GM18498 (cell line): Measurements from ENCODE around the gene SERTAD1.
"Not testable (repeated sequence)": the region's sequence is repeated elsewhere in the genome, so short reads cannot be mapped to it uniquely, and the experiment has no call there.

Source experiments
- ATAC-seq: cut with Tn5 transposase; IDR thresholded peaks from one replicate; pipeline ENCODE4 v1.9.1; 2021; ENCODE audit warnings: mild to moderate bottlenecking, moderate library complexity; ENCODE audit not compliant: unreplicated experiment

Gene SERTAD1

DNA sequence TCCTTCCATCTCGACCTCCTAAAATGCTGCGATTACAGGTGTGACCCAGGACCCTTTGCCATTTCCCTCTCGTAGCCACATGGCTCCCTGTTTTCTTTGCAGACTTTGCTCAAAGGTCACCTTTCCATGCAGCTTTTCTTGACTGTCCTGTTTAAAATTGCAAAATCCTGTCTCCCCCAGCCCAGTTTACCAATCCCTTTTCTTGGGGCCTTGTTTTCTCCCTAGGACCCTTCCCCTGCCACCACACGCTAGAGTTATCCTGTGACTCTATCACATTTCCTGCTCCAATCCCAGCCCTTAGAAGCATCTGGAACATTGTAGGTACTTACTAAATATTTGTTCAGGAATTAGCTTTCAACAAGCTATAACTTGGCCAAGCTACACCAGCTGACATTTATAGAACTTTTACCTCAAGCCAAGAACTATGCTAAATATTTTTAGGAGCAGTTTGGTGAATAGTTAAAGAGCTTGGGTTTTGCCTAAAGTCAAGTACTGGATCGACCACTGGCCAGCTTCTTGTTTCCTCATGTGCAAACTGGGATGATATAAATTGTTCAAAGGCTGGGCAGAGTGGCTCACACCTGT lies 27.5 kb upstream of the SERTAD1 start:
- ATAC-seq = no peak

DNA sequence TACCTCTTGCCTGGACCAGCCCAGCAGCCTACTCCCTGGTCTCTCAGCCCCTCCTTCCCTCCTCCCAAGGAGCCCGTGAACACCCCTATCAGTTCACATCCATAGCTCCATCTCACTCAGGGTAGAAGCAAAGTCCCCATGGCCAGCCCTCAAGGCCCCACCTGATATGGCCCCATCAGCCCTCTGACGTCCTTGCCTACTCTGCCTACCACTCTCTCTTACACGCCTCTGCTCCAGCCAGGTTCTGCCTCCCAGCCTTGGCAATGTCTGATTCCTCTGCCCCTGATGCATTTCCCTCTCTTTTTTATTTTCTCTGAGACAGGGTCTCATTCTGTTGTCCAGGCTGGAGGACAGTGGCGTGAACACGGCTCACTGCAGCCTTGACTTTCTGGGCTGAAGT lies 26.2 kb upstream of the SERTAD1 start:
- no peak for ATAC-seq

DNA sequence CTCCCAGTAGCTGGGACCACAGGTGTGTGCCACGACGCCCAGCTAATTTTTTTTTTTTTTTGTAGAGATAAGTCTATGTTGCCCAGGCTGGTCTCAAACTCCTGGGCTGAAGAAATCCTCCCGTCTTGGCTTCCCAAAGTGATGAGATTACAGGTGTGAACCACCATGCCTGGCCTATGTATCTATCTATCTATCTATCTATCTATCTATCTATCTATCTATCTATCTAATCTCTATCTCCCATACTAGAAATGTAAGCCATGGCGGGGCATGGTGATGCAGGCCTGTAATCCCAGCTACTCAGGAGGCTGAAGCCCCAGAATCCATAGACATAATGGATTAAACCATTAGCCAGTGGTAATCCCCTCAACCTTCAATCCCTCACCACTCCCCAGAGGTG lies 24.9 kb upstream of the SERTAD1 start:
- no peak for ATAC-seq

DNA sequence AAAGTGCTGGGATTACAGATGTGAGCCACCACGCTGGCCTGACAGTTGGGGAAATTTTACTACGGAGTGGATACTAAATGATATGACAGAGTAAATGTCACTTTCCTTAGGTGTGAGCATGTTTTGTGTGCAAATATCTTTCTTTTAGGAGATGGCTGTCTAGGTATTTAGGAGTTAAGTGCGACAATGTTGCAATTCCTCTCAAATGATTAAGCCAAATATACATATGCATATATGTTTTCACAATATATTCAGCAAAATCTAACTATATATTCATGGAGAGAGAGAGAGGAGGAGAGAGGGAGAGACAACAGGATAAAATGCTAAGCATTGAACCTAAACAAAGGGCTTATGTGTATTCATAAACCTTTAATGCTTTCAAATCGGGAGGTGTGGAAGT lies 23.7 kb upstream of the SERTAD1 start:
- no peak for ATAC-seq

- no peak for ATAC-seq
Measured at GRCh38 chr19:40446263-40446784, 20.5 kb upstream of the SERTAD1 start.

GRCh38 chr19:40445780-40446262 lies 20.0 kb upstream of the SERTAD1 start:
- ATAC-seq = no peak

DNA sequence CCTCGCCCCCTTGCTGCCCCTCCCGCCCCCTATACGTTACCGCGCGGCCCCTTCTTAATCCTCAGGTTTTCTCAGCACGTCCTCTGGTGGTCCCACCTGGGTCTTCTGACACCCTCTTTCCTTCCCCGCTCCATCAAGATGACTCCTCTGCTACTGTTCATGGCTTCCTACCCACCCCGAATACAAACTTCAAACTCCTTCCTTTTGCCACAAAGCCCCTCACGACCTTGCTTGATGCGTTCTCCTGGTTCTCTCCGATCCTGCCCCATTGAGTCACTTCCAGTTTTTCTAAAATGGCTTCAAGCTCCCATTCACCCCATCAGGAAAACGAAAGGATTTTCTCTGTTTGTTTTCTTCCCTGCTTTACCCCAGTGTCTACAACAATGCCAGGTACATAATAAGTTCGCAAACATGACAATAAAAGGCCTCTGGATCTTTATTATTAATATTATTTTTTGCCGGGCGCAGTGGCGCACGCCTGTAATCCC lies 19.1 kb upstream of the SERTAD1 start:
- no peak for ATAC-seq

DNA sequence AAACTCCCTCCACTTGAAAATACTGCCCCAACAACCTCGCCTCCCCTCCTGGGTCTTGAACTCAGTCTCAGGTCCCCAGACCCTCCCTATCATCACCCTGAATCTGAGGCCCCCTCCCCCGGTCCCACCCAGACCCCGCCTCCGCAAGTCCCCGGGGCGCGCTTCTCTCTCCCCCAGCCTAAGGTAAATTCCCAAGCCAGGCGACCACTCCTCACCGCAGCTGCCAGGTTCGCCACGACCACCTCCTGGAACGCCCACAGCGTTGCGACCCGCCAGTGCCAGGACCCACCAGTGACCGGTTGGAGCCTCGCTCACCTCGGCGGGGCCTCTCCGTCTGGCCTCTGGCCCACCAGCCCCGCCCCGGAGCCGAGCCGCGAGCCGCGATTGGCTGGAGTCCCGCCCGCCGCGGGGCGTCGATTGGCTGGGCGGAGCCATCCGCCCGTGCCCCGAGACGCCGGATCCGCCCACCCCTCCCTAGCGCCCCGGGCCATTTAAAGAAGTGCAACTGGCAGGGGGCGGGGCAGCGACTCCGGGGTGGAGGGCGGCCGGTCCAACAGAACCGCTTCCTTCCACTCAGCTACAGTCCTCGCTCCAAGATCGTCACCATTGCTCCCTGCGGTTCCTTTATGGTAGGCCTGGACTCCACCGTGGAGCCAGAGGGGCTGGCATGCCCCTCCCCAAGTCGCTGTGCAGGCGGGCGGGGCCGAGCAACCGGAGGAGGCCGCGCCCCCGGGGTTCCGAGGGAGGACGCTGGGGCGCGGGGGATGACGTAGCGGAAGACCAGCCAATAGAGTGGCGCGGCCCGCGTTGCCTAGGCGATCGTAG lies 18.4 kb upstream of the SERTAD1 start, which contains the start of gene SERTAD3:
TSS of gene SERTAD3 (minus strand) at position 336 of the 825 bp plus-strand sequence. CDS start 2,255 bp downstream, outside the sequence.
- peak; percentile 74 for ATAC-seq

DNA sequence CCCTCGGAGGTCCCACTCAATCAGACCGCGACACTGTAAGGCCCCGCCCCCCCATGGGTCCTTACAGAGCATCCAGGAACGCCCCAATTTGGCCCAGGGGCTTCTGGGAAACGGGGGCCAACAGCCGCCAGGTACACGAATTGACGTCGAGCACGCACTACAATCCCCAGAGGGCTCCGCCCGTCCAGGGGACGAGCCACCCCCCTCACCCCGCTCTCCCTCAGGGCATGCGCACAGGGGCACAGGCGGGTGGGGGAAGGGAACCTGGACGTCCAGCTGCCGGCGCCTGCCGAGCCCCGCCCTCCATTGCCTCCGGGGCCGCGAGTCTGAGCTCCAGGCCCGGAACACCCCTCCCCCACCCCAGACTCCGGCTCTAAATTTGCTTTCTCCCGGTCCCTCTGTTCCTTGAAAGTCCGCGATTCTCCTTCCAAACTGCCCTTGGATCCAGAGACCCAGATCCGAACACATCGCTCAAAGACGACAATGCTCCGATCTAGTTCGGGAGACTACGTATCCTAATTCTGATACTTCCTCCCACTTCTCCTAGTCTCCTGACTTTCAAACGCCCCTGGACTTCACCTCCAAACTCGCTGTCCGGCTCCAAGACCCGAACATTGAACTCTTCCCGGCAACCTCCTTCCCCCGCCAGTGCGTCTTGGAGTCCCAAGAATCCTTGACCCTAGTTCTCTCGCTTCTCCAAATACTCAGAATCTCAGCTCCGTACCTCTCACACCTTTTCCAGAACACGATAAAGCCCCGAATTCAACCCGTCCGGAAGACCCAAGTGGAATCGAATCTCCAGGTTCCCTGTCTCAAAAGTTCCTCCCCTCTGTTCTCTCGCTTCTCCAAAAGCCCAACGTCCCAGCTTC lies 17.6 kb upstream of the SERTAD1 start:
- ATAC-seq = peak; percentile 70

DNA sequence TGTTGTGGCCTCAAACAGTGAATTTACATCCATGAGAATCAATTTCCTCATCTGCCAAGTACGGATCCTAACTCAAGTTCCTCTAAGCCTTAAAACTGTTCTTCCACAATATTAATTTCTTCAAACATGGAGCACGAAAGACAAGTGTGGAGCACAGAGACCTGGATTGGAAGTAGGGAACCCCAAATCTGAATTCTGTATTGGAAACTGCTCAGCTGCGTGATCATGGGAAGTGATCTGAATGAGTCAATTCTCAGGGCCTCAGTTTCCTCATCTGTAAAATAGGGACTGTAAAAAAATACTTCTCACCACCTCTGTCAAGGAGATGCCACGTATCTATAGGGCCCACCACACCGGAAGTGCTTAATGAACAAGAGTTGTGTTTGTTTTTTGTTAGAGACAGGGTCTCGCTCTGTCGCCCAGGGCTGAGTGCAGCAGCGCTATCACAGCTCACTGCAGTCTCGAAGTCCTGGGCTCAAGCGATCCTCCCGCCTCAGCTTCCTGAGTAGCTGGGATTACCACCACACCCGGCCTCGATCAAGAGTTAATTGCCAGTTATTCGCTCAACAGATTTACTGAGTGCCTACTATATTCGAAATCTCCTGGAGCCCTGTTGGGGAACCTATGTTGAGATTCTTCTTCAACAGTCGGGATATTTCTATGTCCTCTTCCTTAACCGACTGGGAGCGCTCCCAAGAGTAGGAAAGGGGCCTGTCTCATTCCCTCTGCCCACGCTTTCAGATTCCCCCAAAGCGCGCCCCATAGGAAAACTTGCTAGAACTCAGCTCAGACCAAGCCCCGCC lies 16.7 kb upstream of the SERTAD1 start:
- ATAC-seq = no peak

- ATAC-seq = no peak
Measured at GRCh38 chr19:40441719-40442253, 16.0 kb upstream of the SERTAD1 start.

DNA sequence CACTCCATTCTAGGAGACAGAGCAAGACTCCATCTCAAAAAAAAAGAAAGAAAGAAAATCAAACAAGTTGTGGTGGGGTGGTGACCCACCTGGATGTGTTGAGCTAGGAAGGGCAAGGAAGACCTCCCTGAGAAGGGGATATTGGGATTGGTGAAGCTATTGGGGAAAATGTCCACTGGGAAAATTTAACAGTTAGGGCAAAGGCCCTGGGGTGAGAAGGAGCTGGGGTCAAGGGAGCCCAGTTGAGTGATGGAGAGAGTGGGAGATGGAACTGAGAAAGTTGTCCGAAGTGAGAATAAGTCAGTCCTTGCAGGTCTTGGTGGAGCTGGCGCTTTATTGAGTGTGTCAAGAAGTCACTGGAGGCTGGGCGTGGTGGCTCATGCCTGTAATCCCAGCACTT lies 12.5 kb upstream of the SERTAD1 start:
- no peak for ATAC-seq

- ATAC-seq = peak; percentile 70
Measured at GRCh38 chr19:40433391-40434216, 7.8 kb upstream of the SERTAD1 start.

GRCh38 chr19:40432760-40433159 lies 7.0 kb upstream of the SERTAD1 start:
- ATAC-seq = not testable (repeated sequence)

DNA sequence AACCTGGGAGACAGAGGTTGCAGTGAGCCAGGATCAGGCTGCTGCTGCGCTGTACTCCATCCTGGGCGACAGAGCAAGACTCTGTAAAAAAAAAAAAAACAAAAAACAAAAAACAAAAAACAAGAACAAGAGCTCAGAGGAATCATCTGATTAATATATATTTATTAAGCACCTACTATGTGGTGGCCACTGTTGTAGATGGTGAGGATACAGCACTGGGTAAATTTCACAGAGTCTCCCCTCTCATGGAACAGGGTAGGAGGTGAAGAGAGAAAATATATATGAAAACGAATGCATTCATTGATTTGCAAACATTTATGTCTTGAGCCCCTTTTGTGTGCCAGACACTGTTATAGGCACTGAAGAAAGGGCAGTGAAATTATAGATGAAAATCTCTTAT lies 5.9 kb upstream of the SERTAD1 start:
- no peak for ATAC-seq

- not testable (repeated sequence) for ATAC-seq
Measured at GRCh38 chr19:40430242-40430641, 4.5 kb upstream of the SERTAD1 start.

DNA sequence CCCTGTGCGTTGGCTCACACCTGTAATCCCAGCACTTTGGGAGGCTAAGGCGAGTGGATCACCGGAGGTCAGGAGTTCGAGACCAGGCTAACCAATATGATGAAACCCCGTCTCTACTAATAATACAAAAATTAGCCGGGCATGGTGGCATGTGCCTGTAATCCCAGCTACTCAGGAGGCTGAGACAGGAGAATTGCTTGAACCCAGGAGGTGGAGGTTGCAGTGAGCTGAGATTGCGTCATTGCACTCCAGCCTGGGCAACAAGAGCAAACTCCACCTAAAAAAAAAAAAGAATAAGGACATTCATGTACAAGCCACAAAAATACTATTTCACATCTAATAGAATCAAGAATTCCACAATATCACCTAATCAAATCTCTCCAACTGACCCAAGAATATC lies 2.4 kb upstream of the SERTAD1 start:
- not testable (repeated sequence) for ATAC-seq

- no peak for ATAC-seq
Measured at GRCh38 chr19:40424637-40425449, 949 bp downstream of the SERTAD1 start.
